H9 (cell line): ENCODE data around the gene SASH3. TPM values are rescaled to one million over a fixed set of nuclear protein-coding genes. Genes with fewer than 3 reads are reported as not detected.

Source experiments
- DNase-seq: peaks from one replicate; pipeline ENCODE4 v3.0.0-alpha.2; 2017
- H2AFZ ChIP-seq: one replicate; pipeline ENCODE4 v1.6.1; 2013; ENCODE audit warnings: mild to moderate bottlenecking, low read length, control low read depth, moderate library complexity
- H2AK5ac ChIP-seq: 2 replicates; pipeline ENCODE4 v1.6.1; 2013; ENCODE audit warnings: low read length, control low read depth, mixed read lengths; ENCODE audit not compliant: insufficient read length
- H2BK120ac ChIP-seq: one replicate; pipeline ENCODE4 v1.6.1; 2013; ENCODE audit warnings: low read depth, mild to moderate bottlenecking, low read length, control low read depth, inconsistent platforms; ENCODE audit not compliant: poor library complexity, severe bottlenecking
- H2BK12ac ChIP-seq: 2 replicates; pipeline ENCODE4 v1.6.1; 2013; ENCODE audit warnings: low read length, control low read depth, mixed read lengths, low read depth; ENCODE audit not compliant: insufficient read length
- H2BK15ac ChIP-seq: 2 replicates; pipeline ENCODE4 v1.6.1; 2013; ENCODE audit warnings: low read depth, low read length, control low read depth
- H2BK20ac ChIP-seq: one replicate; pipeline ENCODE4 v1.6.1; 2013; ENCODE audit warnings: low read depth, mild to moderate bottlenecking, low read length, control low read depth, inconsistent platforms; ENCODE audit not compliant: poor library complexity, severe bottlenecking
- H2BK5ac ChIP-seq: 2 replicates; pipeline ENCODE4 v1.6.1; 2013; ENCODE audit warnings: low read length, control low read depth, mixed read lengths; ENCODE audit not compliant: insufficient read length
- H3K14ac ChIP-seq: 2 replicates; pipeline ENCODE4 v1.6.1; 2013; ENCODE audit warnings: low read length, control low read depth; ENCODE audit not compliant: insufficient read depth
- H3K18ac ChIP-seq: 2 replicates; pipeline ENCODE4 v1.6.1; 2013; ENCODE audit warnings: low read depth, mild to moderate bottlenecking, mixed read lengths, low read length, control low read depth; ENCODE audit not compliant: insufficient read length
- H3K23ac ChIP-seq: 2 replicates; pipeline ENCODE4 v1.6.1; 2013; ENCODE audit warnings: low read length, control low read depth, mixed read lengths, low read depth; ENCODE audit not compliant: insufficient read length
- H3K23me2 ChIP-seq: 2 replicates; pipeline ENCODE4 v1.6.1; 2013; ENCODE audit warnings: low read depth, mild to moderate bottlenecking, mixed read lengths, low read length, control low read depth; ENCODE audit not compliant: insufficient read length, poor library complexity, severe bottlenecking
- H3K27ac ChIP-seq: 2 replicates; pipeline ENCODE4 v1.5.1; 2013; ENCODE audit warnings: low read length, control low read depth, mixed read lengths, low read depth; ENCODE audit not compliant: insufficient read length
- H3K27me3 ChIP-seq: 2 replicates; pipeline ENCODE4 v1.6.1; 2013; ENCODE audit warnings: low read length, control low read depth, inconsistent platforms; ENCODE audit not compliant: insufficient read depth
- H3K4ac ChIP-seq: 2 replicates; pipeline ENCODE4 v1.6.1; 2013; ENCODE audit warnings: low read depth, mild to moderate bottlenecking, control low read depth, inconsistent platforms, low read length, moderate library complexity
- H3K4me1 ChIP-seq: 2 replicates; pipeline ENCODE4 v1.6.1; 2013; ENCODE audit warnings: low read length, control low read depth, inconsistent platforms; ENCODE audit not compliant: insufficient read depth
- H3K4me2 ChIP-seq: 2 replicates; pipeline ENCODE4 v1.6.1; 2013; ENCODE audit warnings: low read length, control low read depth, mixed read lengths; ENCODE audit not compliant: insufficient read length, insufficient read depth
- H3K56ac ChIP-seq: 2 replicates; pipeline ENCODE4 v1.6.1; 2013; ENCODE audit warnings: low read depth, mild to moderate bottlenecking, mixed read lengths, low read length, control low read depth; ENCODE audit not compliant: insufficient read length
- H3K79me1 ChIP-seq: 2 replicates; pipeline ENCODE4 v1.6.1; 2013; ENCODE audit warnings: low read depth, mild to moderate bottlenecking, moderate library complexity, low read length, control low read depth, inconsistent platforms; ENCODE audit not compliant: insufficient read depth, poor library complexity, severe bottlenecking
- H3K79me2 ChIP-seq: 2 replicates; pipeline ENCODE4 v1.6.1; 2013; ENCODE audit warnings: low read length, control low read depth, inconsistent platforms; ENCODE audit not compliant: insufficient read depth
- H3K9ac ChIP-seq: 2 replicates; pipeline ENCODE4 v1.6.1; 2013; ENCODE audit warnings: low read length, control low read depth, mixed read lengths; ENCODE audit not compliant: insufficient read length; ENCODE audit errors: extremely low read depth
- H3K9me3 ChIP-seq: one replicate; pipeline ENCODE4 v1.6.1; 2013; ENCODE audit warnings: low read depth, low read length, inconsistent platforms; ENCODE audit not compliant: control insufficient read depth
- H3T11ph ChIP-seq: one replicate; pipeline ENCODE4 v1.6.1; 2013; ENCODE audit warnings: mild to moderate bottlenecking, low read length, control low read depth, inconsistent platforms
- H4K20me1 ChIP-seq: one replicate; pipeline ENCODE4 v1.6.1; 2013; ENCODE audit not compliant: control insufficient read depth, insufficient read length, insufficient read depth
- H4K5ac ChIP-seq: 2 replicates; pipeline ENCODE4 v1.6.1; 2013; ENCODE audit warnings: low read depth, mild to moderate bottlenecking, mixed read lengths, low read length, control low read depth; ENCODE audit not compliant: insufficient read length
- H4K8ac ChIP-seq: replicated peaks from 2 replicates; pipeline ENCODE4 v1.6.1; 2013; ENCODE audit warnings: low read length, control low read depth, mixed read lengths, low read depth; ENCODE audit not compliant: insufficient read length
- H4K91ac ChIP-seq: 2 replicates; pipeline ENCODE4 v1.6.1; 2013; ENCODE audit warnings: low read depth, mild to moderate bottlenecking, moderate library complexity, mixed read lengths, low read length, control low read depth; ENCODE audit not compliant: insufficient read length
- H3K27ac Mint-ChIP-seq, 3 experiments: 2 replicates in 2 of 3; 3 replicates in 1 of 3; pipeline ENCODE4 v1.8.0; 2020 to 2021; ENCODE audit warnings: mixed read lengths in 3 of 3, mild to moderate bottlenecking in 1 of 3, moderate library complexity in 1 of 3
- H3K27me3 Mint-ChIP-seq: 2 replicates; pipeline ENCODE4 v1.8.0; 2021; ENCODE audit warnings: low read depth, mild to moderate bottlenecking, moderate library complexity, mixed read lengths
- H3K36me3 Mint-ChIP-seq, 3 experiments: 2 replicates in 2 of 3; 3 replicates in 1 of 3; pipeline ENCODE4 v1.8.0; 2020 to 2021; ENCODE audit warnings: low read depth in 3 of 3, mixed read lengths in 3 of 3; ENCODE audit not compliant: insufficient read depth in 1 of 3
- H3K4me1 Mint-ChIP-seq, 2 experiments: 2 replicates each; pipeline ENCODE4 v1.8.0; 2020; ENCODE audit warnings: mixed read lengths in 2 of 2
- H3K4me3 Mint-ChIP-seq, 2 experiments: 2 replicates in 1 of 2; 3 replicates in 1 of 2; pipeline ENCODE4 v1.8.0; 2020 to 2021; ENCODE audit warnings: mild to moderate bottlenecking in 2 of 2, mixed read lengths in 2 of 2, moderate library complexity in 1 of 2
- H3K9me3 Mint-ChIP-seq, 2 experiments: 2 replicates in 1 of 2; 3 replicates in 1 of 2; pipeline ENCODE4 v1.8.0; 2020; ENCODE audit warnings: mild to moderate bottlenecking in 2 of 2, mixed read lengths in 2 of 2, moderate library complexity in 1 of 2
- CTCF ChIP-seq: fragments of 200-600 bp; sonication (generic); conservative IDR thresholded peaks from 3 replicates; pipeline ENCODE4 v1.8.0; 2021; ENCODE audit warnings: antibody characterized with exemption, mild to moderate bottlenecking
- WGBS: extraction: QIAGEN DNeasy Blood & Tissue Kit; methylation state at CpG from one replicate; pipeline ENCODE4 v1.1.7; 2013; ENCODE audit warnings: missing lambda C conversion rate, low lambda C conversion rate, mixed read lengths; ENCODE audit not compliant: insufficient read length; ENCODE audit errors: extremely low coverage; 5-methylcytosine and 5-hydroxymethylcytosine counted together
- total RNA-seq: library from RNA; stranded (reverse); gene quantifications from 2 replicates; pipeline ENCODE4 v1.2.1, GENCODE V29; 2021

Gene SASH3
- total RNA-seq, 1 experiment from 2014 or later = not detected

- no peaks in the 10 kb centered on the region for H3K23me2 ChIP-seq
- H2AFZ ChIP-seq = no peak overlapping the region
- no peak overlapping the region for H3K18ac ChIP-seq
- H3K4me1 ChIP-seq = no peaks in the 10 kb centered on the region; the same call in 1 of the 2 replicates
- no peak overlapping the region for H4K5ac ChIP-seq
- no peaks in the 10 kb centered on the region for H3K79me1 ChIP-seq
- H3K23ac ChIP-seq = no peak overlapping the region
- H2BK15ac ChIP-seq = no peak overlapping the region
- H3K9me3 ChIP-seq = no peaks in the 10 kb centered on the region
- no peak overlapping the region for H3T11ph ChIP-seq
- H3K4ac ChIP-seq = no peak overlapping the region
- TF ChIP-seq CTCF = no peak
- no peak for DNase-seq
- no peaks in the 10 kb centered on the region for H3K79me2 ChIP-seq
- no peaks in the 10 kb centered on the region for H4K20me1 ChIP-seq
- peaks cover 2 to 4% of the 10 kb centered on the region in 2 experiments; a peak in 2 of 4 replicates for H3K4me1 Mint-ChIP-seq
- H3K27me3 ChIP-seq = no peaks in the 10 kb centered on the region
- no peak overlapping the region for H2AK5ac ChIP-seq
- peaks cover 0 to 45% of the 10 kb centered on the region in 2 experiments; a peak in 2 of 5 replicates for H3K9me3 Mint-ChIP-seq
- H2BK5ac ChIP-seq = no peak overlapping the region
- H4K8ac ChIP-seq = no peak overlapping the region
- no peak overlapping the region for H3K27ac ChIP-seq
- no CpG with 5 or more reads among the region's 8 CpGs for WGBS
- no peak overlapping the region for H3K9ac ChIP-seq
- no peak overlapping the region for H2BK120ac ChIP-seq
- no peak overlapping the region for H3K56ac ChIP-seq
- no peak overlapping the region for H2BK12ac ChIP-seq
- no peak overlapping the region for H3K4me3 Mint-ChIP-seq
- H3K14ac ChIP-seq = no peak overlapping the region
- H3K27me3 Mint-ChIP-seq = peaks cover 14% of the 10 kb centered on the region
- H4K91ac ChIP-seq = no peak overlapping the region
- H3K27ac Mint-ChIP-seq = no peak overlapping the region
- no peak overlapping the region for H3K4me2 ChIP-seq
- no peaks in the 10 kb centered on the region; a peak in 1 of 7 replicates for H3K36me3 Mint-ChIP-seq
- no peak overlapping the region for H2BK20ac ChIP-seq
These were observed 1.5 kb downstream of the SASH3 start for GRCh38 chrX:129781134-129781672.
